Activated T-cell treated with anti-CD3 and anti-CD28 coated beads, Interleukin-2, amount 50 U/mL, for 24 hours (primary cell): ENCODE results near the gene MIXL1.
A peak's percentile ranks its signal among the peaks of the same experiment; 100 is the strongest.

Experiments
- DNase-seq: peaks from one replicate; pipeline ENCODE4 v3.0.0-alpha.2; 2020
- H3K27ac Mint-ChIP-seq: 2 replicates; pipeline ENCODE4 v1.8.0; 2020; ENCODE audit warnings: mild to moderate bottlenecking, mixed read lengths
- H3K27me3 Mint-ChIP-seq: 2 replicates; pipeline ENCODE4 v1.8.0; 2020; ENCODE audit warnings: mixed read lengths
- H3K36me3 Mint-ChIP-seq: 2 replicates; pipeline ENCODE4 v1.8.0; 2020; ENCODE audit warnings: low read depth, mixed read lengths
- H3K4me1 Mint-ChIP-seq: 2 replicates; pipeline ENCODE4 v1.8.0; 2020; ENCODE audit warnings: low read depth, mixed read lengths
- H3K4me3 Mint-ChIP-seq: 2 replicates; pipeline ENCODE4 v1.8.0; 2020; ENCODE audit warnings: mild to moderate bottlenecking, moderate library complexity, mixed read lengths
- H3K9me3 Mint-ChIP-seq: 2 replicates; pipeline ENCODE4 v1.8.0; 2020; ENCODE audit warnings: mixed read lengths

MIXL1 gene

DNA sequence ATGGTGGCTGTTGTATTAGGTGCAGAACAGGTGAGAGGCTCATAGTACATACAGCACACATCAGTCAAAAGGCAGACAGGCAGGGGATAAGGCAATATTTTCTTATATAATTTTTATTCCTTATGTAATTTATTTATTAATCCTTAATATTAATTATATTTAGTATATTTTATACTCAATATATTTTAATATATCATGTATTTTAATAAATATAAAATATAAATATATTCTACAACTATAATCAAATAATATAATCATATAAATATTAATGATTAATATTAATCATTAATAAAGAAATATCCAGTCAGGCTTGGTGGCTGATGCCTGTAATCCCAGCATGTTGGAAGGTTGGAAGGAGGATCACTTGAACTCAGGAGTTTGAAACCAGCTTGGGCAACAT lies 19.3 kb upstream of the MIXL1 start:
- no peak for DNase-seq

DNA sequence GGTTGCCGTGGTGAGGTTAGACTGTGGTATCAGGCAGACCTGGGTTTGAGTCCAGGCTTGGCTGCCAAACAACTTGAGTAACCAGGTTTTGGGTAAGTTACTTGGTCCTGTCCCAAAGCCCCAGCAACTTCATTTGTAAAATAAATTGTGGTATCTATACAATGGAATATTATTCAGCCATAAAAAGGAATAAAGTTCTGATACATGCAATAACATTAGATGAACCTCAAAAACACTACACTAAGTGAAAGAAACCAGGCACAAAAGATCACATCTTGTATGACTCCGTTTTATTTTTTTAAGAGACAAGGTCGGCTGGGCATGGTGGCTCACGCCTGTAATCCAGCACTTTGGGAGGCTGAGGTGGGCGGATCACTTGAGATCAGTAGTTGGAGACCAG lies 16.4 kb upstream of the MIXL1 start:
- Mint-ChIP-seq H3K36me3 (no peaks in the 10 kb centered on the region), H3K4me3 (no peak overlapping the region), H3K9me3 (no peaks in the 10 kb centered on the region), H3K27ac (no peak overlapping the region), H3K27me3 (peaks cover 2% of the 10 kb centered on the region), H3K4me1 (no peaks in the 10 kb centered on the region)
- DNase-seq, result no peak

More for the DNA sequence above, 19.3 kb upstream of the MIXL1 start:
- Mint-ChIP-seq H3K36me3 (no peaks in the 10 kb centered on the region), H3K9me3 (no peaks in the 10 kb centered on the region), H3K4me1 (no peaks in the 10 kb centered on the region), H3K27me3 (peaks cover 2% of the 10 kb centered on the region), H3K4me3 (no peak overlapping the region), H3K27ac (no peak overlapping the region)

DNA sequence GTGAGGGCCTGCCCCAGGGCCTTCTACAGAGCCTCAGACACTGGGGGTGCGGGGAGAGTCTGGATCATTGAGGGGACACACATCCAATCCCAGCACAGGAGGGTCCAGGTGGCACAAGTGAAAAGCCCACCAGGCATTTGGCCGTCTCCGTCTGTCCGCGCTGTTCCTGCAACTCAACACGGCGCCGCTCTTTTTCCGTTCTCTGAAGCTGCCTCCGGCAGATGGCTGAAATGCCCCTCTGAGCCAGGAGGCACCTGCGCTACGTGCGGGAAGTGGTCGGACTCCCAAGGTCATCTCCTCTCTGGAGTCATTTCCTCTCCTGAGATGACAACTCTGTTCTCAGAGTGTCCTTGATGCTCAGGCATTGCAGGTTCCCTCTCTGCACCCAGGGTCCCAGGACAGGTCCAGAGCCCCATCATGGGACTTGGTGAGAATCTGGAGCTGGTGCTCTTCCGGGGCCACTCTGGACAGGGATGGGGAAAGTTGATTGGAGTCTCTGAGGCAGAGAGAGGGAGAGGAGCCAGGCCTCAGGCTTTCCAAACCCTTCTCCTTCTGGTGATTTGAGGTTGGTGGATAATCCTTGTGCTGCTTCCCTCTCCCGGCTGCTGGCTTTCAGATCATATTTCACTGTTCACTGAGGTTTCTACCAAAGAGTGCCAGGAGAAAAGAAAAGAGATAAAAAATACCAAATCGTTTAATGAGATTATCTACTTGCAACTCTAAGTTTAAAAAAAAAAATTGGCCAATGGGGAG lies 14.0 kb upstream of the MIXL1 start:
- Mint-ChIP-seq H3K27me3 (no peaks in the 10 kb centered on the region), H3K9me3 (no peaks in the 10 kb centered on the region), H3K4me1 (no peaks in the 10 kb centered on the region), H3K4me3 (no peak overlapping the region), H3K36me3 (no peaks in the 10 kb centered on the region), H3K27ac (no peak overlapping the region)
- no peak for DNase-seq

DNA sequence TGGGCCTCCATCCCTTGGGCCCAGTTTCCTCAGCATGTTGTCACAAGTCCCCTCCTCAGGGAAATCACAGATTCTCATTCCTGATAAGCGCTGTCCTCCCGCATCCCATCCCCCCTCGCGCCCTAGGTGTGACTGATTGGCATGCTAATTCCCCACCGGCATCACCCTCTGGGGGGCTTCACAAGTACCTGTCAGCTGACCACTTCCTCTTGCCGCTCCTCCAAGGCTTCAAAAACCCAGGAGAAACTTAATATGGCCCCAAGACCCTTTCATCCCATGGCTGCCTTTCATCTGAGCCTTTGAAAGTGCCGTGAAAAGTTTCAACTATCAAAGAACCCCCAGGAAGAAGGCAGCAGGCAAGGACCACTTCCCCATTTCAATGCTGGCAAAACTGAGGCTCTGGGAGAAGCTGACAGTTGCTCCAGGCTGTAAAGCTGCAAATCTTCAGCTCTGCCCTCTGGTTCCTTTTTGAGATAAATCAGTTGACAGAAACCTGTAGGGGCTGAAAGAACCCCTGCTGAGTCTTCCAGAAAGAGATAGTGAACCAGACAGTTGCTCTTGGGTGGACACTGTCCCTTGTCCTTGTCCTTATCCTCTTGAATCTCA lies 12.8 kb upstream of the MIXL1 start:
- Mint-ChIP-seq H3K9me3 (no peaks in the 10 kb centered on the region), H3K27ac (no peak overlapping the region), H3K4me3 (no peak overlapping the region), H3K27me3 (no peaks in the 10 kb centered on the region), H3K4me1 (no peaks in the 10 kb centered on the region), H3K36me3 (no peaks in the 10 kb centered on the region)
- DNase-seq, result no peak

DNA sequence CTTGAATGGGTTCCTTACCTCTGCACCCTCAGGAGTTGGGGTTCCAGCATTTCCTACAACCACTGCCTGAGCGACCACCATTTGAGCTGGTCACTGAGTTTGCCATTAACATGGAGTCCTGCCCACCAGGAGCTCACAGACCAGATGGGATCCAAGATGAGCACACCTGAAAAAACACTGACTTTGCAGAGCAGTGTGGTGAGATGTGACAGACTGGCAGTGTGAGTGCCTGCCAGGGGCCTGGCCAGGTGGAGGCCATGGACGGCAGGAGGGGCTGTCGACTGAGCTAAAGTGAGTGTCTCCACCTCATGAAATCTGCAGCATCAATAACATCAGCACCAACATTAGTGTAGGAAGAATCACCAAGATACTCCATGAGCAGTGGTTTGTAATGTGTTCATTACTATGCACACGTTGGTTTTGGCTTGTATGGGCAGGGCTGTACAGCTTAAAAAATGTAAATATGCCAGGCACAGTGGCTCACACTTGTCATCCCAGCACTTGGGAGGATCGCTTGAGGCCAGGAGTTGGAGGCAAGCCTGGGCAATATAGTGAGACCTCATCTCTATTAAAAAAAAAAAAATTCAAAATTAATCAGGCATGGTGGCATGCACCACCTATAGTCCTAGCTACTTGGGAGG lies 12.2 kb upstream of the MIXL1 start:
- no peaks in the 10 kb centered on the region for H3K36me3 Mint-ChIP-seq
- H3K4me1 Mint-ChIP-seq, result no peaks in the 10 kb centered on the region
- H3K27me3 Mint-ChIP-seq, result no peaks in the 10 kb centered on the region
- H3K27ac Mint-ChIP-seq, result no peak overlapping the region
- DNase-seq, result no peak
- H3K4me3 Mint-ChIP-seq, result no peak overlapping the region
- no peaks in the 10 kb centered on the region for H3K9me3 Mint-ChIP-seq

DNA sequence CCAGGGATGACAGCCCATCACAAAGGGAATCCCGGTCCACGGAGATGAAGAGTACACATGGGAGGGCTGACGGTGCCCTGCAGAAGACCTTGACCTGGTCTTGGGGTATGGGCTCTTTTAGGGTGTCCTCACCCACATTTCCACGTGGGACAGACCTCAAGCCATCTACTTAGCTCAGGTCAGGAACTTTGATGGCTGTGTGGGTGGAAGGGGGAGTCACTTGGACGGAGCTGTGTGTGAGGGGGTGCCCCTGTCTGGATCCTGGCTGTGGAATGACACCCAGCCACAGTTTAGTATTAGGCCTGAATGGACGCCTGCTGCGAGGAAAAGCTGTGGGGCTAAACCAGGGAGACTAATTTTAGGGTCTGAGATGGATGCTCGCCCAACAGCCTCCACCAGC lies 10.9 kb upstream of the MIXL1 start:
- Mint-ChIP-seq H3K4me1 (no peaks in the 10 kb centered on the region), H3K27ac (no peak overlapping the region), H3K36me3 (no peaks in the 10 kb centered on the region), H3K9me3 (no peaks in the 10 kb centered on the region), H3K27me3 (no peaks in the 10 kb centered on the region), H3K4me3 (no peak overlapping the region)
- DNase-seq, result no peak

DNA sequence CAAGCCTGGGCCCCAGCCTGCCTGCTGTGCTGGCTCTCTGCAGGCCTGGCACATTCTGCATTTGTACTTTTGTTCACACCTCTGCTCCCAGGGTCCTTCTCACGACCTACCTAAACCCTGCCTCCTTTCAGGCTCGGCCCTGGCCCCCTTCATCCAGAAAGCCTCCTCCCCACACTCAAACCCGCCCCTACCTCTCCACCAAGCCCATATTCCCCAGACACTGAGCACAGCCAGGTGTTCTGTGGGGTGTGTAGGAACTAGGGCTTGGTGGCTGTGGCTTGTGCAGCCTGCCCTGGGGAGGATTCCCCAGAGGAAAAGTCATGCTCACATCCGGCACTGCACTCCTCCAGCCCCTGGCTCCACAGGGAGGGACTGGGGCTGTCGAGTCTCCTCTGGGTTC lies 8.2 kb upstream of the MIXL1 start:
- Mint-ChIP-seq H3K36me3 (no peaks in the 10 kb centered on the region), H3K4me3 (no peak overlapping the region), H3K4me1 (no peaks in the 10 kb centered on the region), H3K27me3 (no peaks in the 10 kb centered on the region), H3K9me3 (no peaks in the 10 kb centered on the region), H3K27ac (no peak overlapping the region)
- no peak for DNase-seq

DNA sequence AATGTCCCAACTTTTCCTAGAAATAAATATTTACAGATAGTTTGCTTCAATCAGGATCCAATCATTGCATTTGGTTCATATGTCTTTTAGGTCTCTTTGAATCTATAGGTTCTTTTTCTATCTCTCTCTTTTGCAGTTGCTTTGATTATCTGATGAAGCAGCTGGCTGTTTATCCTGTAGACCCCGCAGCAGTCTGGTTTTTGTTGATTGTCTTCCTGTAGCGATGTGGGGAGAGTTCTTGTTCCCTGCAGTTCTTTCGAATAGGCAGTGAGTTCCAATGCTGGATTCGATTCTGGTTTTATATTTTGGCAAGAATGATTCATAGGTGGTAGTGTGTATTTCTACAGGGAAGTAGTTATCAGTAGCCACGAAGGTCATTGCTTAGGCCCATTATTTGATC lies 7.4 kb upstream of the MIXL1 start:
- Mint-ChIP-seq H3K27ac (no peak overlapping the region), H3K4me1 (no peaks in the 10 kb centered on the region), H3K9me3 (no peaks in the 10 kb centered on the region), H3K36me3 (no peaks in the 10 kb centered on the region), H3K27me3 (peaks cover 3% of the 10 kb centered on the region), H3K4me3 (no peak overlapping the region)
- DNase-seq, result no peak

DNA sequence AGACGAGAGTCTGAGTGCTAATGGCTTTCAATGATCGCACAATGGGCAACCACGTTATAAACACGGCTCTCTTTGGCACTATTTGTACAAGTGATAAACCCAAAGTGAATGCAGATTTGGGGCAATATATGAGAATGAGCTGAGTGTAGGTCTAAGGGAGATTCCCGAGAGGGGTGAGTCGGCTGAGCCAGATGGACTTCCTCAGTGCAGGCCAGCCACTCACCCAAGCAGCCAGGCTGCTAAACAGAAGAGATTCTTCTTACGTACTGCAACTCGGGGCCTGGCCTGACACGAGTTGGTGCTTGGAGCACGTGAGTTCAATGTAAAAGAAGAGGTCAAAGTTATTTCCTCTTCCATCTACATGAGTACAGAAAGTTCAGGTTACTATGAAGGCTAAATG lies 6.2 kb upstream of the MIXL1 start:
- Mint-ChIP-seq H3K36me3 (no peaks in the 10 kb centered on the region), H3K9me3 (no peaks in the 10 kb centered on the region), H3K27me3 (peaks cover 11% of the 10 kb centered on the region), H3K4me1 (peaks cover under 1% of the 10 kb centered on the region), H3K4me3 (no peak overlapping the region), H3K27ac (no peak overlapping the region)
- DNase-seq, result no peak

DNA sequence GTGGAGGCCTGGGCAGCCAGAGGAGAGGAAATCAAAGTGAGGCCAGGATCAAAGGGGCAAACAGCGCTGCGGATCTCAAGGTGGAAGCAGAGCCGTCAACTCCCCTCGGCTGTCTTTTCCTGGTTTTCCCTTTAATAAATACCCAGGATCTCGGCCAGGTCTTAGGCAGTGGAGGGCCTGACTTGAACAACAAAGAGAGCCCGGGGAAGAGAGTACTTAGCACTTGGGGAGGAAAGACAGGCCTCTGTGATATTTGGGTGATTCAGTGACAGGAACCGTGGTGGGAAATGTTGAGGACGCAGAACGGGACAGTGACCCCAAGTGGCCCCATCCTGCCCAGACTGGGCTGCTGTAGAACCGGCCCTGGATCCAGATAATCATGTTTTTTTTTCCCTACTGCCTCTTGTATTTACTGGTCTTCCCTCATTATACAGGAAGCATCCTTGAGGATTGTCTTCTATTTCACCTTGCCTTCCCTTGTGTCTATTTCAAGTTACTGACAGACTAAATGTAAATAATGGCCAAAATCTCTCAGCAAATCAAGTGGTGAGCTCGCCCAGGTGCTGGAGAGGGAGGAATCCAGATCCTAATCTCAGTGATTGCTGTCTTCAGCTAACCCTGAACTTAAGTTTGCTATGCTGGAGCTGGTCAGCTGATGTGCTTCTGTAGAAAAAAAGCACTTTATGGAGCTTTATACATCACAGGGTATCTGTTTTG lies 2.8 kb upstream of the MIXL1 start:
- Mint-ChIP-seq H3K36me3 (no peaks in the 10 kb centered on the region), H3K27me3 (peaks cover 35% of the 10 kb centered on the region), H3K27ac (no peak overlapping the region), H3K4me1 (peaks cover 14% of the 10 kb centered on the region), H3K9me3 (no peaks in the 10 kb centered on the region), H3K4me3 (no peak overlapping the region)
- no peak for DNase-seq

DNA sequence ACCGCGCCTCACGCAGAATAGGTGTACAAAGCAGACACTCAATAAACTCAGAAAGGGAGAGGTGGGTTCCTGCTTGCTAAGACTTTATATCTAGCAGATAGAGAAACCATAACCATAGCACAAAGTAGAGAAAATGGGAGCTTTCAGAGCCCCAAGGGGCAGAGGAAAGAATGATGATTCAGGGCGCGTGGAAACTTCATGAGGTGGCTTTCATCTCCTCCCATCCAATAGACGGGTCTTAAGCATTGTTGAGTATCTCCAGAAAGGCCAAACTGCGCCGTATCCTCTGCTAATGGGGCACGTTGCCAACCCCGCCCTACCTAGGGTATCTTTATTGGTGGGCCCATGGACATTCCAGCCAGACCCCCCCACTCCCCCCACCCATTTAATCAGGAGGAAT lies 778 bp upstream of the MIXL1 start:
- no peak overlapping the region for H3K27ac Mint-ChIP-seq
- H3K4me3 Mint-ChIP-seq, result peak overlapping the region; percentile 36
- no peak for DNase-seq
- H3K4me1 Mint-ChIP-seq, result peaks cover 14% of the 10 kb centered on the region
- peaks cover 44% of the 10 kb centered on the region for H3K27me3 Mint-ChIP-seq
- no peaks in the 10 kb centered on the region for H3K36me3 Mint-ChIP-seq
- no peaks in the 10 kb centered on the region for H3K9me3 Mint-ChIP-seq

DNA sequence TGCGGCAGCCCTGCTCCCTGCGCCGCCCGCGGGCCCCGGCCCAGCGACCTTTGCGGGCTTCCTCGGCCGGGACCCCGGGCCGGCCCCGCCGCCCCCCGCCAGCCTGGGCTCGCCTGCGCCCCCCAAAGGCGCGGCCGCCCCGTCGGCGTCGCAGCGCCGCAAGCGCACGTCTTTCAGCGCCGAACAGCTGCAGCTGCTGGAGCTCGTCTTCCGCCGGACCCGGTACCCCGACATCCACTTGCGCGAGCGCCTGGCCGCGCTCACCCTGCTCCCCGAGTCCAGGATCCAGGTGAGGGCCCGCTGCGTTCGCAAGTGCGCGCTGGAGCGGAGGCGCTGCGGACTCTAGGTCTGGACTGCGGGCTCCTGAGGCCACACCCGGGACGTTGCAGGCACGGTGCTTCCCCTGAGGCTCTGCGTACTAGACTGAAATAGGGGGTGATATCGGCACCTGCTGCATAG lies 351 bp downstream of the MIXL1 start:
- peaks cover 44% of the 10 kb centered on the region for H3K27me3 Mint-ChIP-seq
- DNase-seq, result peak; percentile 55
- no peak overlapping the region for H3K27ac Mint-ChIP-seq

DNA sequence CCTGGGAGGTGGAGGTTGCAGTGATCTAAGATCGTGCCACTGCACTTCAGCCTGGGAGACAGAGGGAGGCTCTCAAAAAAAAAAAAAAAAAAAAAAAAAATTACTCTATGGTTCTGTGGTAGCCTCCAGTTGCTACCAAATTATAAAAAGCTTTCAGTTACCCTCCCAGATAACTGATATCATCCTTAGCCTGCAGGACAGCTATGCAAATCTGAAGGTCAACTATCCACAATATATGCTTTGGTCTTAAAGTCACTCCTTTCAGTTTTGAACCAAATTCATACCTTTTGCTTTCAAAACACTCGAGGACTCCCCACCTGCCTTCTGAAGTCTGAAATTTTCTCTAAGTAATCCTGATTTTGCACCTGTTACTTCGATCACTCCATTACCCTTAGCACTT lies 3.1 kb downstream of the MIXL1 start:
- H3K4me1 Mint-ChIP-seq, result peaks cover 14% of the 10 kb centered on the region
- H3K36me3 Mint-ChIP-seq, result peaks cover 13% of the 10 kb centered on the region
- DNase-seq, result no peak
- no peak overlapping the region for H3K27ac Mint-ChIP-seq
- H3K9me3 Mint-ChIP-seq, result no peaks in the 10 kb centered on the region
- H3K4me3 Mint-ChIP-seq, result no peak overlapping the region
- H3K27me3 Mint-ChIP-seq, result peaks cover 38% of the 10 kb centered on the region

More for the DNA sequence above, 351 bp downstream of the MIXL1 start:
- no peaks in the 10 kb centered on the region for H3K9me3 Mint-ChIP-seq
- H3K36me3 Mint-ChIP-seq, result peaks cover 3% of the 10 kb centered on the region
- peaks cover 14% of the 10 kb centered on the region for H3K4me1 Mint-ChIP-seq
- peak overlapping the region; percentile 78 for H3K4me3 Mint-ChIP-seq

DNA sequence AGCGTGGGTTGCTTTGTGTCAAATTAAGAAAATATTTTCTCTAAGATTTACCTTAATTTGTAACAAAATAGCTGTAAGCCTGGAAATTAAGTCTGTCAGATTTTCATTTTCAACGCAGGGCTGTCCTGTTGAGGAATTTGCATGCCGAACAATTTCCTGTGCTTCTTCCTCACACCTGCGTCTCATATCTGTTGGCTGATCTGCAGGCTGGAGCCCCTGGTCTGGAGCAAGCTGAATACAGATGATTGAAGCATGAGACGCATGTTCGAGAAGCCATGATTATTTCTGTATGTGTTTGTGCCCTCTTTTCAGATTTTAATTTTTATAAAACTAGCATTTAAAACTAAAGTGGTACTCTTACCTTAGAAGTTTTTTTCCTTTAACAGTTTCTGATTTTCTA lies 9.8 kb downstream of the MIXL1 start:
- Mint-ChIP-seq H3K36me3 (peaks cover 64% of the 10 kb centered on the region), H3K27ac (no peak overlapping the region), H3K9me3 (no peaks in the 10 kb centered on the region), H3K27me3 (no peaks in the 10 kb centered on the region), H3K4me1 (no peaks in the 10 kb centered on the region), H3K4me3 (no peak overlapping the region)
- DNase-seq, result no peak

DNA sequence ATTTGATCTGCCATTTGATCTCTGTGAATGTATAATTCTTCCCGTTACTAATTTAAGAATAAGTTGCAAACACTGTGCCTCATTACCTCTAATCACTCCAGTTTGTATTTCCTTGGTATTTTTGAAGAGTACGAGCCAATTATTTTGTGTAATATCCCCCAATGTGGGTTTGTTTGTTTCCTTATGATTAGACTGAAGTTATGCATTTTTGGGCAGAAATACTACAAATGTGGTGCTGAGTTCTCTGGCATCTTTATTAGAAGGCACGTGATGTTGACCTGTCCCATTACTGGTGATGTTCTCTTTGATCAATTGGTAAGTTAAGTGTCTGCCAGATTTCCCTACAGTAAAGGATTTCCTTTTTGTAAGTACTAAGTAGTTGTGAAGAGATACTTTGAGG lies 10.3 kb downstream of the MIXL1 start:
- H3K4me1 Mint-ChIP-seq, result no peaks in the 10 kb centered on the region
- H3K9me3 Mint-ChIP-seq, result no peaks in the 10 kb centered on the region
- peaks cover 66% of the 10 kb centered on the region for H3K36me3 Mint-ChIP-seq
- no peak for DNase-seq
- no peaks in the 10 kb centered on the region for H3K27me3 Mint-ChIP-seq
- no peak overlapping the region for H3K4me3 Mint-ChIP-seq
- no peak overlapping the region for H3K27ac Mint-ChIP-seq
